Gastrocnemius medialis (tissue), 4 donors: ENCODE data around the gene ZNF497. TPM values are rescaled to one million over a fixed set of nuclear protein-coding genes. Genes with fewer than 3 reads are reported as not detected.

Source experiments
- ATAC-seq, 2 donors: fragments of 150-250 bp; one replicate each; pipeline ENCODE4 v1.9.1; 2016
- DNase-seq, 2 donors: peaks; one replicate each; pipeline ENCODE4 v3.0.0-alpha.2; 2019
- H3K27ac ChIP-seq, 4 donors: fragments of 200-600 bp; sonication (generic); 1 replicate in 1 of 4; 2 replicates in 3 of 4; pipeline ENCODE4 v1.5.1; 2016 to 2018; ENCODE audit warnings: mild to moderate bottlenecking in 2 of 4, moderate library complexity in 1 of 4
- H3K27me3 ChIP-seq, 3 donors: fragments of 200-600 bp; sonication (generic) in 2 of 3; 1 replicate in 1 of 3; 2 replicates in 2 of 3; pipeline versions ENCODE4 v1.5.1 to v1.6.0; 2016 to 2019; ENCODE audit warnings: mild to moderate bottlenecking in 1 of 3, moderate library complexity in 1 of 3
- H3K36me3 ChIP-seq, 2 donors: fragments of 200-600 bp; sonication (generic) in 1 of 2; one replicate each; pipeline ENCODE4 v1.5.1; 2017 to 2018
- H3K4me1 ChIP-seq, 2 donors: fragments of 200-600 bp; sonication (generic) in 1 of 2; one replicate each; pipeline ENCODE4 v1.5.1; 2016 to 2017; ENCODE audit warnings: mild to moderate bottlenecking in 2 of 2
- H3K4me3 ChIP-seq, 4 donors: fragments of 200-600 bp; sonication (generic) in 3 of 4; 1 replicate in 1 of 4; 2 replicates in 3 of 4; pipeline ENCODE4 v1.5.1; 2016 to 2019; ENCODE audit warnings: mild to moderate bottlenecking in 2 of 4
- H3K9me3 ChIP-seq, 3 donors: fragments of 200-600 bp; sonication (generic) in 2 of 3; 1 replicate in 1 of 3; 2 replicates in 2 of 3; pipeline ENCODE4 v1.5.1; 2016 to 2019
- POLR2A ChIP-seq, 2 donors: fragments of 450-650 bp; IDR thresholded peaks; one replicate each; pipeline ENCODE4 v1.6.1; 2017; ENCODE audit warnings: antibody characterized with exemption in 2 of 2, mild to moderate bottlenecking in 2 of 2, moderate library complexity in 2 of 2
- in situ Hi-C, 4 donors: fragments of 200-750 bp; cut with MboI; loops; one replicate each; pipeline versions ENCODE4 v1.15.0 to v1.8.0; 2017; ENCODE audit warnings: low sequenced_read_pairs in 4 of 4
- intact Hi-C: fragments of 100-400 bp; cut with DNase I; formaldehyde crosslinking; loops from one replicate; pipeline ENCODE4 v1.15.1; 2023; ENCODE audit warnings: low total_unique reads
- total RNA-seq, 4 donors: library from RNA; depleted of rRNA; stranded (reverse); fragments of >200 nt; gene quantifications; one replicate each; pipeline versions ENCODE4 v1.1.0 to v1.2.3, GENCODE V29; 2016
- TF ChIP-seq, protein P1 (sequence below), 5 experiments: fragments of 450-650 bp in 3 of 5; fragments of 200-600 bp in 2 of 5; sonication (generic) in 2 of 5; IDR thresholded peaks in 4 of 5; conservative IDR thresholded peaks in 1 of 5; 1 replicate in 4 of 5; 2 replicates in 1 of 5; pipeline ENCODE4 v1.5.1; 2016 to 2019; ENCODE audit warnings: antibody characterized with exemption in 5 of 5, mild to moderate bottlenecking in 3 of 5, moderate library complexity in 3 of 5

The ZNF497 gene
- total RNA-seq, 4 donors from 2014 or later, result 0.07 to 0.87 (median 0.36) TPM; not detected in 1

DNA sequence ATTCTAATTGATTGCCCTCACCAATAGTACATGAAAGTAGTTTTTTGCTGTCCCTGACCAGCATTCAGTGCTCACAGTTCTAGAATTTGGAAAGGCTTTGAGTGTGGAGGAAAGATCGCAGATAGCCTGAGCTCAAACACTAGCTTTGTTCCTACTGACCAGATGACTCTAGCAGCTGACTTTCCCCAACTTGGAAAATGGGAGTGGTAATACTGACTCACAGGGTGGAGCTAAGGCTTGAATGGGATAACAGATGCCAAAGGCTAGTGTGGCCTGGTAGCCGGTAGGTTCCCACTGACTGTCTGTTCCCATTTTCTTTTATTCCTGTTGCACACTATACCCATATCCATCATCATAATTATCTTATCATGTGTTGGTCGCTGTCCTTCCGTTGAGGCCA lies 32.1 kb downstream of the ZNF497 start:
- peaks cover 24 to 27% of the 10 kb centered on the region in 2 donors for H3K4me1 ChIP-seq
- no peaks in the 10 kb centered on the region for H3K27me3 ChIP-seq
- in situ Hi-C loops (no loop called here), intact Hi-C loops (no loop called here)
- H3K9me3 ChIP-seq, result no peaks in the 10 kb centered on the region
- DNase-seq (no peak), ATAC-seq (no peak)
- H3K27ac ChIP-seq, result no peak overlapping the region
- peaks cover 0 to 10% of the 10 kb centered on the region in 2 donors for H3K36me3 ChIP-seq
- no peak overlapping the region for H3K4me3 ChIP-seq
- TF ChIP-seq POLR2A (IDR thresholded peaks at IDR 0.05), result no peak
- TF ChIP-seq, protein P1, sequence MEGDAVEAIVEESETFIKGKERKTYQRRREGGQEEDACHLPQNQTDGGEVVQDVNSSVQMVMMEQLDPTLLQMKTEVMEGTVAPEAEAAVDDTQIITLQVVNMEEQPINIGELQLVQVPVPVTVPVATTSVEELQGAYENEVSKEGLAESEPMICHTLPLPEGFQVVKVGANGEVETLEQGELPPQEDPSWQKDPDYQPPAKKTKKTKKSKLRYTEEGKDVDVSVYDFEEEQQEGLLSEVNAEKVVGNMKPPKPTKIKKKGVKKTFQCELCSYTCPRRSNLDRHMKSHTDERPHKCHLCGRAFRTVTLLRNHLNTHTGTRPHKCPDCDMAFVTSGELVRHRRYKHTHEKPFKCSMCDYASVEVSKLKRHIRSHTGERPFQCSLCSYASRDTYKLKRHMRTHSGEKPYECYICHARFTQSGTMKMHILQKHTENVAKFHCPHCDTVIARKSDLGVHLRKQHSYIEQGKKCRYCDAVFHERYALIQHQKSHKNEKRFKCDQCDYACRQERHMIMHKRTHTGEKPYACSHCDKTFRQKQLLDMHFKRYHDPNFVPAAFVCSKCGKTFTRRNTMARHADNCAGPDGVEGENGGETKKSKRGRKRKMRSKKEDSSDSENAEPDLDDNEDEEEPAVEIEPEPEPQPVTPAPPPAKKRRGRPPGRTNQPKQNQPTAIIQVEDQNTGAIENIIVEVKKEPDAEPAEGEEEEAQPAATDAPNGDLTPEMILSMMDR (IDR thresholded peaks at IDR 0.05 in 4 of 5, conservative IDR thresholded peaks at IDR 0.05 in 1 of 5), result no peak

DNA sequence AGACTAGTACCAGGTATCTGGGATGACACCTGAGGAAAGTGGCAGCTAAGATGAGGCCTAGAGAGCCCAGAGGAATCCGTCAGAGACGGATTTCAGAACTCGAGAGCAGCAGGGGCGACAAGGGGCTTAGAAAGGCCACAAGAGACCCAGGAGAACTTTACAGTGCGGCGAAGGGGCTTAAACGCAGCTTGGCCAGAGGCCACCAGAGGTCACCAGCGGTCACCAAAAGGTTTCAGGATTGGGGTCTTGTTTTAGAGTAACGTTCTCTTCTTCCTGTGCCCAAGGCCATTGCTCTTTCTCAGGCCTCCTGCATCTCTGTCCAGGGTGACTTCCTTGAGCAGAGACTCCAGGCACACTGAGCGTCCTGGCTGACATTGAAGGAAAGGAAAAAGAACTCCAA lies 33.6 kb downstream of the ZNF497 start:
- intact Hi-C loops (loop anchor here (5.0 to 10.0 kb wide), 2 partner anchors 324 to 802 kb away; partner anchors contain the start of genes ZNF549 and ZNF606), in situ Hi-C loops (no loop called here)
- Histone ChIP-seq H3K4me1 (peaks cover 24 to 29% of the 10 kb centered on the region in 2 donors), H3K36me3 (no peaks in the 10 kb centered on the region), H3K4me3 (no peak overlapping the region), H3K9me3 (no peaks in the 10 kb centered on the region), H3K27me3 (no peaks in the 10 kb centered on the region), H3K27ac (no peak overlapping the region)
- TF ChIP-seq, protein P1 (IDR thresholded peaks at IDR 0.05 in 4 of 5, conservative IDR thresholded peaks at IDR 0.05 in 1 of 5), result no peak
- no peak for TF ChIP-seq POLR2A (IDR thresholded peaks at IDR 0.05)
- DNase-seq, result no peak
- ATAC-seq, result no peak

DNA sequence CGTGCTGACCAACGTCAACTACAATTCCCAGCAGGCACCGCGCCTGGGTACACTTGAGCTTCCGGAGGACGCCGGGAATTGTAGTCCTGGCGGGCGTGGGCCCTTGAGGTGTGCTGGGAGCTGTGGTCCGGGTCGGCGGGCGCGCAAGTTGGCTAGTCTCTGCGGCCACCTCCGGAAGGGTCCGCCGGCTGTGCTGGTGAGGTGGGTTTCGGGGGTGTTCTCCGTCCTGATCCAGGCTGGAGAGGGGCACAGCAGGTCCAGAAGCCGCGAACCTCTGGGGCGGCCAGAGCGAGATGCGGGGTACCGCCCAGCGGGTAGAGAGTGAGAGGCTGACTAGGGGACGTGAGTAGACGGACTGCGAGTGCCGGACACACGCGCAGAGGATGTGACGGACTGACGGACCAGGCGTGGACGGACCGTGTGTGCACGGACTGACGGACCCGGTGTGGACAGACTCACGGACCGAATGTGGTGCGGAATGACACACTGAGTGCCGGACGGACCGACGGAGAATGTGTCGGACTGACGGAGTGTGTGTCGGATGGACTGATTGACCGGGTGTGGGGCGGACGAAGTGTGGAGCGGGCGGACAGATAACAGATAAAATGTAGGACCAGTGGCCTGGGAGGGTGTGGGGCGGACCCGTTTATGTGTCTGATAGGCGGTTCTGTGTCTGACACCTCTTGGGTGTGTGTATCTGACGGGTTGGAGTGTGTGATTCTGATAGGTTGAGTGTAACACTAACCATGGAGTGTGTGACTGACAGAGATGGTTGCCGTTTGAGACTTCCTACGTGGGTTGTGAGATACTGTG lies 35.4 kb downstream of the ZNF497 start, which contains the start of gene ZSCAN22:
Gene ZSCAN22 (plus strand): TSS at position 81 of the 813 bp plus-strand sequence. CDS start 7,809 bp downstream, outside the sequence.
- Histone ChIP-seq H3K27ac (peak within 1 kb of the TSS; percentile 94 to 99 (median 98)), H3K4me1 (peaks cover 24 to 29% of the 10 kb centered on the region in 2 donors), H3K36me3 (no peaks in the 10 kb centered on the region), H3K9me3 (no peaks in the 10 kb centered on the region), H3K4me3 (peak within 1 kb of the TSS; percentile 91 to 96 (median 94)), H3K27me3 (no peaks in the 10 kb centered on the region)
- DNase-seq (peak; percentile 95 to 96), ATAC-seq (peak; percentile 98)
- in situ Hi-C loops (no loop called here), intact Hi-C loops (loop anchor here (1.0 to 10.0 kb wide), 7 partner anchors 22 to 800 kb away; partner anchors contain the start of genes ERVK3-1, ZNF132, ZNF324B and ZNF497)
- TF ChIP-seq POLR2A (IDR thresholded peaks at IDR 0.05), result peak; percentile 79 to 81
- TF ChIP-seq, protein P1 (IDR thresholded peaks at IDR 0.05 in 4 of 5, conservative IDR thresholded peaks at IDR 0.05 in 1 of 5), result no peak

DNA sequence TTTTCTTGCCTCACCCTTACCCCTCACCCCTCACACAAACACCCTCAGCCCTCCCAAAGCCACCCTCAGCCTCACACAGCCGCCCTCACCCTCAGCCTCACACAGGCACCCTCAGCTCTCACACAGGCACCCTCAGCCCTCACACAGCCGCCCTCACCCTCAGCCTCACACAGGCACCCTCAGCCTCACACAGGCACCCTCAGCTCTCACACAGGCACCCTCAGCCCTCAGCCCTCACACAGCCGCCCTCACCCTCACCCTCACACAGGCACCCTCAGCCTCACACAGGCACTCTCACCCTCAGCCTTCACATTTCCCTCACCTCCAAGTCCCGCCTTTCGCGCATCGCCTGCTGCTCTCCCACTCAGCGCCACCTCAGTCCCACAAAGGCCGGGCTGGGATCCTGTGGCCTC lies 36.0 kb downstream of the ZNF497 start:
- peak; percentile 2 to 10 for ATAC-seq
- in situ Hi-C loops, result no loop called here
- Histone ChIP-seq H3K27ac (peak overlapping the region; percentile 94 to 99 (median 98)), H3K27me3 (no peaks in the 10 kb centered on the region), H3K9me3 (no peaks in the 10 kb centered on the region), H3K4me3 (peak overlapping the region; percentile 91 to 96 (median 94)), H3K36me3 (no peaks in the 10 kb centered on the region), H3K4me1 (peaks cover 24 to 29% of the 10 kb centered on the region in 2 donors)
- no peak for DNase-seq
- intact Hi-C loops, result loop anchor here (1.0 to 10.0 kb wide), 4 partner anchors 36 to 799 kb away; partner anchors contain the start of genes ZNF324B, ZNF497, ZNF549 and ZNF606
- TF ChIP-seq POLR2A (IDR thresholded peaks at IDR 0.05), result no peak
- TF ChIP-seq, protein P1 (IDR thresholded peaks at IDR 0.05 in 4 of 5, conservative IDR thresholded peaks at IDR 0.05 in 1 of 5), result no peak
